VCaP (cell line): ENCODE results near the gene DPYSL5.
A peak's percentile ranks its signal among the peaks of the same experiment; 100 is the strongest.

Source experiments
- H3K27ac ChIP-seq: fragments of 450-650 bp; 2 replicates; pipeline ENCODE4 v1.5.1; 2017
- TF ChIP-seq, protein P1 (sequence below): fragments of 450-650 bp; conservative IDR thresholded peaks from 2 replicates; pipeline ENCODE4 v1.5.1; 2017; ENCODE audit warnings: mild to moderate bottlenecking, moderate library complexity

The DPYSL5 gene

DNA sequence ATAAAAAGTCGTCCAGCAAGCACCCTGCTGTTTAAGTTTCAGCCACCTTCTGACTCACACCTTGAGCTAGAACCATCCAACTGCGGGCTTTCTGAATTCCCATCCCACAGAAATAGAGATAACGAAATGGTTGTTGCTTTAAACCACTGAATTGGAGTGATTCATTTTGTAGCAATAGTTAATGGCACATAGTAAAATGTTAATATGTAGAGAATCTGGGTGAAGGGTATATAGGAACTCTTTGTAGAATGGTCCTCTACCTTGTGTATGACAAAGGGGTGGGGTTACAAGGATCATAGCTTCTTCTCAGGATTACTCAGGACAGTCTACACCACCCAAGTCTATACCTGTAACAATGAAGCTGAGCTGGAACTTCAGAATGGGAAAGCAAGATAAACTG lies 120.1 kb downstream of the DPYSL5 start:
- TF ChIP-seq, protein P1, sequence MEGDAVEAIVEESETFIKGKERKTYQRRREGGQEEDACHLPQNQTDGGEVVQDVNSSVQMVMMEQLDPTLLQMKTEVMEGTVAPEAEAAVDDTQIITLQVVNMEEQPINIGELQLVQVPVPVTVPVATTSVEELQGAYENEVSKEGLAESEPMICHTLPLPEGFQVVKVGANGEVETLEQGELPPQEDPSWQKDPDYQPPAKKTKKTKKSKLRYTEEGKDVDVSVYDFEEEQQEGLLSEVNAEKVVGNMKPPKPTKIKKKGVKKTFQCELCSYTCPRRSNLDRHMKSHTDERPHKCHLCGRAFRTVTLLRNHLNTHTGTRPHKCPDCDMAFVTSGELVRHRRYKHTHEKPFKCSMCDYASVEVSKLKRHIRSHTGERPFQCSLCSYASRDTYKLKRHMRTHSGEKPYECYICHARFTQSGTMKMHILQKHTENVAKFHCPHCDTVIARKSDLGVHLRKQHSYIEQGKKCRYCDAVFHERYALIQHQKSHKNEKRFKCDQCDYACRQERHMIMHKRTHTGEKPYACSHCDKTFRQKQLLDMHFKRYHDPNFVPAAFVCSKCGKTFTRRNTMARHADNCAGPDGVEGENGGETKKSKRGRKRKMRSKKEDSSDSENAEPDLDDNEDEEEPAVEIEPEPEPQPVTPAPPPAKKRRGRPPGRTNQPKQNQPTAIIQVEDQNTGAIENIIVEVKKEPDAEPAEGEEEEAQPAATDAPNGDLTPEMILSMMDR = no peak
- no peak overlapping the region for H3K27ac ChIP-seq

- TF ChIP-seq, protein P1 = no peak
- no peak overlapping the region for H3K27ac ChIP-seq
Observed at GRCh38 chr2:26969077-26969844, 121.3 kb downstream of the DPYSL5 start.

DNA sequence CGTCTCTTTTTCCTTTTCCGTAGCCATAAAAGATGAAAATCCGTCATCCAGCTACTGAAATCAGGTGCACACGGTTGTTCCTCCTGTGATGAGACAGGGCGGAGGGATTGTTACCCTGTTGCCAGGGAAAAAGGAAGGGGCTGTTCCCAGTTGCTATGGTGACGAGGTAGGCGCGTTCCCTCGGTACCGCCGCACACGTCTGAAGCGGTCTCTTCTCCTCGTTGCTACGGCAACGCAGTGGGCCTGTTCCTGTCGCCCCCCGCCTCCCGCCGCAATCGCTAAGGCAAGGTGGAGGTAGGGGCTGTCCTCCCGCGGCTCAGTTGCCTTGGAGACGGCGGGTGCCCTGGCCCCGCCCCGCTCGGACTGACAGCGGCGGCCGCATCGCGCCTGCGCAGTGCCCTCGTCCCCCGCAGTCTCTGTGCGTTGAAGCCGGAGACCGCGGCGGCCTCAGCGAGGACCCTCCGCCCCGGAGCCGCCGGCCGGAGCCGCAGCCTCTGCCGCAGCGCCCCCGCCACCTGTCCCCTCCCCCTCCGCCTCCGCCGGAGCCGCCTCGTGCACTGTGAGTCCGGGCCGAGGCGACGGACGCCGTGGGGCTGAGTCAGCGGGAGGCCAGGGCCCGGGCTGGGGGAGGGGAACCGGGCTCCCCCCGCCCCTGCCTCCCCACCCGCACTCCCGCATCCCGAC lies 122.5 kb downstream of the DPYSL5 start, which contains the start of gene MAPRE3:
Gene MAPRE3, plus strand, starts transcription at position 394 of the 684 bp plus-strand sequence. CDS start 51,582 bp downstream, outside the sequence.
- TF ChIP-seq, protein P1 = no peak
- peak within 1 kb of the TSS; percentile 79 for H3K27ac ChIP-seq

- TF ChIP-seq, protein P1 = no peak
- H3K27ac ChIP-seq = peak overlapping the region; percentile 79
Observed at GRCh38 chr2:26970928-26971627, 123.1 kb downstream of the DPYSL5 start.

GRCh38 chr2:26971911-26972786 lies 124.2 kb downstream of the DPYSL5 start:
- peak overlapping the region; percentile 79 for H3K27ac ChIP-seq
- TF ChIP-seq, protein P1 = no peak

DNA sequence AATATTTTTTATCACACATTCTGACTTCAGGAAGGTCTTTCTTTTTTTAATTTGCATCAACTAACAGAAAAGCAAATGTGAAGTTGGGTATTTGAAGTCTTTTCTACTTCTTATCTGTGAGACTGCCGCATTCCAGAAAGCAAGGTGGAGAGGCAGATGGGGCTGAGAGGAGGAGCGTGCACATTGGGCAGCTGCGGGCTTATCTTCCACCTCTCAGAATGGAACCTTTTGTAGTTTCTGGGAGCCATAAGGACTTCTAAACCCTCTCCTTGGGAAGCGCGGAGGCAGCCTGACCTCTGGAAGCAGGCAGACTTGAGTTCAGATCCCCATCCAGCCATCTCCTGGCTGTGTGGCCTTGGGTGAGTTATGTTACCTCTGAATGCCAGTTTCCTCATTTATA lies 126.4 kb downstream of the DPYSL5 start:
- TF ChIP-seq, protein P1 = no peak
- H3K27ac ChIP-seq = no peak overlapping the region
